ENCODE data around the gene DSC1. TPM values are rescaled to one million over a fixed set of nuclear protein-coding genes. Genes with fewer than 3 reads are reported as not detected.

DSC1 gene
- total and polyA plus RNA-seq, 2 of the 13 experiments (the other 11 are each of a cell fraction or from before 2014, with no cell fraction given) = not detected

GRCh38 chr18:31206787-31207381 lies 44.2 kb upstream of the DSC1 start (continued):
- TF ChIP-seq ZNF784 (CRISPR knock-in tag; IDR thresholded peaks at IDR 0.05; ENCODE audit: borderline replicate concordance) (no peak), HOMEZ (CRISPR knock-in tag; IDR thresholded peaks at IDR 0.05; ENCODE audit: low read depth) (no peak), FOXP4 (CRISPR knock-in tag; IDR thresholded peaks at IDR 0.05) (peak; percentile 44; the same call in 1 of the 2 replicates), SALL1 (CRISPR knock-in tag; IDR thresholded peaks at IDR 0.05) (peak; percentile 50), ZMYM4 (CRISPR knock-in tag; IDR thresholded peaks at IDR 0.05) (peak; percentile 45; the same call in 1 of the 2 replicates), ZNF468 (CRISPR knock-in tag; IDR thresholded peaks at IDR 0.05) (no peak), ZNF562 (CRISPR knock-in tag; IDR thresholded peaks at IDR 0.05; ENCODE audit: borderline replicate concordance) (no peak), ZBTB34 (CRISPR knock-in tag; IDR thresholded peaks at IDR 0.05) (no peak), HNRNPH1 (optimal IDR thresholded peaks at IDR 0.05; ENCODE audit: low read depth, low read length) (no peak), NR2C2 (CRISPR knock-in tag; IDR thresholded peaks at IDR 0.05; ENCODE audit: borderline replicate concordance) (0 out of 2 replicates have a peak, but pooled peaks have one; percentile 16), POLR2A (IDR thresholded peaks at IDR 0.05; ENCODE audit: insufficient read depth in 1 of 2, low read depth in 2 of 2, low read length in 2 of 2) (peak; percentile 45 to 46; a peak in 2 of 4 replicates), ZNF7 (CRISPR knock-in tag; IDR thresholded peaks at IDR 0.05) (no peak), HNF1A (IDR thresholded peaks at IDR 0.05; ENCODE audit: low read depth) (0 out of 2 replicates have a peak, but pooled peaks have one; percentile 24), HNF1A (CRISPR knock-in tag; IDR thresholded peaks at IDR 0.05; ENCODE audit: borderline replicate concordance) (peak; percentile 44; the same call in 1 of the 2 replicates), PHF8 (CRISPR knock-in tag; IDR thresholded peaks at IDR 0.05) (no peak), NFKBIZ (CRISPR knock-in tag; IDR thresholded peaks at IDR 0.05) (no peak), ZNF12 (CRISPR knock-in tag; IDR thresholded peaks at IDR 0.05) (peak; percentile 49; the same call in 1 of the 2 replicates), ZFP90 (CRISPR knock-in tag; IDR thresholded peaks at IDR 0.05; ENCODE audit: borderline replicate concordance) (no peak), FOSL2 (CRISPR knock-in tag; IDR thresholded peaks at IDR 0.05) (peak; percentile 37; the same call in 1 of the 2 replicates), ZNF839 (CRISPR knock-in tag; IDR thresholded peaks at IDR 0.05; ENCODE audit: borderline replicate concordance) (no peak), SMAD9 (CRISPR knock-in tag; IDR thresholded peaks at IDR 0.05) (no peak)

All from HepG2 (cell line).